Right atrium auricular region (tissue), 2 donors: ENCODE results near the gene RIMOC1. TPM values are rescaled to one million over a fixed set of nuclear protein-coding genes. Genes with fewer than 3 reads are reported as not detected.

Source experiments
- DNase-seq: peaks from one replicate; pipeline ENCODE4 v3.0.0-alpha.2; 2019; ENCODE audit warnings: low spot score
- H3K27ac ChIP-seq, 2 donors: fragments of 200-600 bp; sonication (generic); 1 replicate in 1 of 2; 2 replicates in 1 of 2; pipeline ENCODE4 v1.5.1; 2016 to 2019
- H3K27me3 ChIP-seq, 2 donors: fragments of 200-600 bp; sonication (generic); one replicate each; pipeline versions ENCODE4 v1.5.1 to v1.6.0; 2017 to 2019
- H3K36me3 ChIP-seq: fragments of 200-600 bp; sonication (generic); one replicate; pipeline ENCODE4 v1.5.1; 2016
- H3K4me1 ChIP-seq, 2 donors: fragments of 200-600 bp; sonication (generic); one replicate each; pipeline versions ENCODE4 v1.5.1 to v1.6.0; 2017 to 2019
- H3K4me3 ChIP-seq, 2 donors: fragments of 200-600 bp; sonication (generic); 1 replicate in 1 of 2; 2 replicates in 1 of 2; pipeline ENCODE4 v1.5.1; 2017 to 2019; ENCODE audit warnings: mild to moderate bottlenecking in 1 of 2, moderate library complexity in 1 of 2
- H3K9me3 ChIP-seq, 2 donors: fragments of 200-600 bp; sonication (generic); one replicate each; pipeline ENCODE4 v1.5.1; 2019
- CTCF ChIP-seq, 2 donors: fragments of 200-600 bp; sonication (generic); IDR thresholded peaks; one replicate each; pipeline ENCODE4 v1.5.1; 2019; ENCODE audit warnings: antibody characterized with exemption in 2 of 2
- total RNA-seq, 2 donors: library from RNA; depleted of rRNA; stranded (reverse); fragments of >200 nt; gene quantifications; one replicate each; pipeline ENCODE4 v1.1.0, GENCODE V29; 2016

Gene RIMOC1
- total RNA-seq, 2 donors from 2014 or later: 11.2 to 13.9 TPM

- Histone ChIP-seq H3K4me3 (no peak overlapping the region), H3K27ac (no peak overlapping the region), H3K36me3 (no peaks in the 10 kb centered on the region), H3K27me3 (no peaks in the 10 kb centered on the region), H3K4me1 (peaks cover 0 to 19% of the 10 kb centered on the region in 2 donors), H3K9me3 (no peaks in the 10 kb centered on the region)
- no peak for DNase-seq
- no peak for TF ChIP-seq CTCF (IDR thresholded peaks at IDR 0.05)
Observed at GRCh38 chr5:41875121-41875520, 29.0 kb upstream of the RIMOC1 start.

- Histone ChIP-seq H3K9me3 (no peaks in the 10 kb centered on the region), H3K27ac (no peak overlapping the region), H3K36me3 (no peaks in the 10 kb centered on the region), H3K27me3 (no peaks in the 10 kb centered on the region), H3K4me1 (peaks cover 0 to 7% of the 10 kb centered on the region in 2 donors), H3K4me3 (no peak overlapping the region)
- no peak for TF ChIP-seq CTCF (IDR thresholded peaks at IDR 0.05)
- DNase-seq: no peak
Observed at GRCh38 chr5:41876678-41877077, 27.5 kb upstream of the RIMOC1 start.

GRCh38 chr5:41877408-41877807 is 26.7 kb upstream of the RIMOC1 start:
- Histone ChIP-seq H3K27me3 (no peaks in the 10 kb centered on the region), H3K9me3 (no peaks in the 10 kb centered on the region), H3K4me3 (no peak overlapping the region), H3K4me1 (no peaks in the 10 kb centered on the region), H3K27ac (no peak overlapping the region), H3K36me3 (no peaks in the 10 kb centered on the region)
- no peak for DNase-seq
- TF ChIP-seq CTCF (IDR thresholded peaks at IDR 0.05): no peak

GRCh38 chr5:41878173-41878572 is 26.0 kb upstream of the RIMOC1 start:
- DNase-seq: no peak
- H3K4me1 ChIP-seq: no peaks in the 10 kb centered on the region
- no peaks in the 10 kb centered on the region for H3K27me3 ChIP-seq
- no peaks in the 10 kb centered on the region for H3K9me3 ChIP-seq
- no peak overlapping the region for H3K27ac ChIP-seq
- no peaks in the 10 kb centered on the region for H3K36me3 ChIP-seq
- no peak overlapping the region for H3K4me3 ChIP-seq
- TF ChIP-seq CTCF (IDR thresholded peaks at IDR 0.05): no peak

GRCh38 chr5:41878643-41879478 is 25.3 kb upstream of the RIMOC1 start:
- Histone ChIP-seq H3K27ac (no peak overlapping the region), H3K4me1 (no peaks in the 10 kb centered on the region), H3K9me3 (no peaks in the 10 kb centered on the region), H3K27me3 (no peaks in the 10 kb centered on the region), H3K36me3 (no peaks in the 10 kb centered on the region), H3K4me3 (no peak overlapping the region)
- DNase-seq: no peak
- TF ChIP-seq CTCF (IDR thresholded peaks at IDR 0.05): no peak

GRCh38 chr5:41882765-41883164 is 21.4 kb upstream of the RIMOC1 start:
- no peaks in the 10 kb centered on the region for H3K4me1 ChIP-seq
- no peaks in the 10 kb centered on the region for H3K36me3 ChIP-seq
- H3K4me3 ChIP-seq: no peak overlapping the region
- TF ChIP-seq CTCF (IDR thresholded peaks at IDR 0.05): no peak
- no peaks in the 10 kb centered on the region for H3K9me3 ChIP-seq
- no peak for DNase-seq
- no peaks in the 10 kb centered on the region for H3K27me3 ChIP-seq
- H3K27ac ChIP-seq: no peak overlapping the region
